Neural progenitor cell (in vitro differentiated cells): ENCODE measurements around the gene LSM14A. TPM values are rescaled to one million over a fixed set of nuclear protein-coding genes. Genes with fewer than 3 reads are reported as not detected.
"Not testable (repeated sequence)": the region's sequence is repeated elsewhere in the genome, so short reads cannot be mapped to it uniquely, and the experiment has no call there.

Source experiments
- DNase-seq: peaks from one replicate; pipeline ENCODE4 v3.0.0-alpha.2; 2016; ENCODE audit warnings: low spot score
- H2AFZ ChIP-seq: fragments of 200-600 bp; sonication (generic); replicated peaks from 2 replicates; pipeline ENCODE4 v1.6.1; 2016; ENCODE audit warnings: antibody characterized with exemption
- H3F3A ChIP-seq: fragments of 200-600 bp; sonication (generic); 2 replicates; pipeline ENCODE4 v1.6.1; 2016; ENCODE audit warnings: antibody characterized with exemption, low read depth
- H3K27ac ChIP-seq: fragments of 200-600 bp; sonication (generic); 2 replicates; pipeline ENCODE4 v1.5.1; 2016; ENCODE audit warnings: mild to moderate bottlenecking
- H3K27me3 ChIP-seq: fragments of 200-600 bp; sonication (generic); 2 replicates; pipeline ENCODE4 v1.6.1; 2016; ENCODE audit warnings: mild to moderate bottlenecking, moderate library complexity
- H3K36me3 ChIP-seq: fragments of 200-600 bp; sonication (generic); 2 replicates; pipeline ENCODE4 v1.5.1; 2016
- H3K4me1 ChIP-seq: fragments of 200-600 bp; sonication (generic); 2 replicates; pipeline ENCODE4 v1.6.1; 2016; ENCODE audit warnings: mixed run types
- H3K4me2 ChIP-seq: fragments of 200-600 bp; sonication (generic); 2 replicates; pipeline ENCODE4 v1.6.1; 2016
- H3K4me3 ChIP-seq: fragments of 200-600 bp; sonication (generic); 2 replicates; pipeline ENCODE4 v1.5.1; 2016
- H3K79me2 ChIP-seq: fragments of 200-600 bp; sonication (generic); 2 replicates; pipeline ENCODE4 v1.6.1; 2016; ENCODE audit warnings: low read depth
- H3K9ac ChIP-seq: fragments of 200-600 bp; sonication (generic); 2 replicates; pipeline ENCODE4 v1.6.1; 2016
- H3K9me3 ChIP-seq: fragments of 200-600 bp; sonication (generic); 2 replicates; pipeline ENCODE4 v1.5.1; 2016; ENCODE audit warnings: low read depth
- H4K20me1 ChIP-seq: fragments of 200-600 bp; sonication (generic); 2 replicates; pipeline ENCODE4 v1.6.1; 2016; ENCODE audit warnings: low read depth
- H3K27ac Mint-ChIP-seq: 3 replicates; pipeline ENCODE4 v1.8.0; 2021; ENCODE audit warnings: mixed read lengths
- H3K27me3 Mint-ChIP-seq: 2 replicates; pipeline ENCODE4 v1.8.0; 2022; ENCODE audit warnings: low read depth, mild to moderate bottlenecking, inconsistent platforms, moderate library complexity, mixed read lengths; ENCODE audit not compliant: insufficient read depth
- H3K36me3 Mint-ChIP-seq: 3 replicates; pipeline ENCODE4 v1.8.0; 2021; ENCODE audit warnings: mixed read lengths
- H3K4me1 Mint-ChIP-seq: 3 replicates; pipeline ENCODE4 v1.8.0; 2021; ENCODE audit warnings: mixed read lengths
- H3K4me3 Mint-ChIP-seq: 3 replicates; pipeline ENCODE4 v1.8.0; 2021; ENCODE audit warnings: mild to moderate bottlenecking, moderate library complexity, mixed read lengths
- H3K9me3 Mint-ChIP-seq: 3 replicates; pipeline ENCODE4 v1.8.0; 2020; ENCODE audit warnings: mixed read lengths
- EZH2 ChIP-seq: fragments of 200-600 bp; sonication (generic); IDR thresholded peaks from 2 replicates; pipeline ENCODE4 v1.6.1; 2017; ENCODE audit warnings: antibody characterized with exemption, mild to moderate bottlenecking, moderate library complexity
- EZH2phosphoT487 ChIP-seq: fragments of 200-600 bp; sonication (generic); IDR thresholded peaks from 2 replicates; pipeline ENCODE4 v1.6.1; 2017; ENCODE audit warnings: antibody characterized with exemption
- total RNA-seq: library from RNA; depleted of rRNA; stranded (reverse); fragments of >200 nt; gene quantifications from 2 replicates; pipeline ENCODE4 v1.2.3, GENCODE V29; 2015; ENCODE audit warnings: low replicate concordance
- TF ChIP-seq, protein P1 (sequence below): fragments of 200-600 bp; sonication (generic); IDR thresholded peaks from 2 replicates; pipeline ENCODE4 v1.5.1; 2017; ENCODE audit warnings: antibody characterized with exemption, mild to moderate bottlenecking

LSM14A gene
- total RNA-seq, 1 donor from 2014 or later, result 152 TPM

DNA sequence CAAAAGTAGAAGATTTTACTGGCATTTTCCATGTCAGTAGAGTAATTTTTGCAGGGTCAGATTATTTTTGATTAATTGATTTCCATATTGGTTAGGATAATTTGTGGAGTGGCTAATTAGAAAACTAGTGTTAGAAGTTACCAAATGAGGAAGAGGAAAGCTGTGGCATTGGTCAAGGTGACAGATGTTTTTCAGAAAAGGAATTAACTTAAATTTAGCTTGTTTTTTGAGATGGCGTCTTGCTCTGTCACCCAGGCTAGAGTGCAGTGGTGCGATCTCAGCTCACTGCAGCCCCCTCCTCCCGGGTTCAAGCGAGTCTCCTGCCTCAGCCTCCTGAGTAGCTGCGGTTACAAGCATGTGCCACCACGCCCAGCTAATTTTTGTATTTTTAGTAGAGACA lies 28.8 kb downstream of the LSM14A start:
- Histone ChIP-seq H3K27ac (no peak overlapping the region), H3K79me2 (peaks cover 60% of the 10 kb centered on the region)

DNA sequence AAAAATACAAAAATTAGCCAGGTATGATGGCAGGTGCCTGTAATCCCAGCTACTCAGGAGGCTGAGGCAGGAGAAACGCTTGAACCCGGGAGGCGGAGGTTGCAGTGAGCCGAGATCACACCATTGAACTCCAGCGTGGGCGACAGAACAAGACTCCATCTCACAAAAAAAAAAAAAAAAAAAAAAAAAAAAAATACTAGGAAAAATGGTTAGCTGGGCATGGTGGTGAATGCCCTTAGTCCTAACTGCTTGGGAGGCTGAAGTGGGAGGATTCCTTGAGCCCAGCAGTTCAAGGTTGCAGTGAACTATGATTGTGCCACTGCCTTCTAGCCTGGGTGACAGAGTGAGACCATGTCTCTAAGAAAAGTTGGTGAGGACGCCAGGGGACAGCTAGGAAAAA lies 33.0 kb downstream of the LSM14A start:
- not testable (repeated sequence) for H4K20me1 ChIP-seq, DNase-seq, H3K27me3 Mint-ChIP-seq, H3K4me3 ChIP-seq, H3K9me3 Mint-ChIP-seq, H3K27me3 ChIP-seq, H2AFZ ChIP-seq, H3K4me1 Mint-ChIP-seq, H3K27ac Mint-ChIP-seq, H3K9ac ChIP-seq, H3K4me1 ChIP-seq, H3K27ac ChIP-seq, H3K9me3 ChIP-seq, H3K4me2 ChIP-seq, H3F3A ChIP-seq, H3K4me3 Mint-ChIP-seq
- Histone ChIP-seq H3K36me3 (peaks cover 14% of the 10 kb centered on the region), H3K79me2 (peaks cover 27% of the 10 kb centered on the region)
- H3K36me3 Mint-ChIP-seq, result peaks cover 20% of the 10 kb centered on the region

More for the DNA sequence above, 28.8 kb downstream of the LSM14A start:
- H3K27ac Mint-ChIP-seq, result no peak overlapping the region
- H3K4me3 Mint-ChIP-seq, result no peak overlapping the region
- no peak for DNase-seq
- no peaks in the 10 kb centered on the region for H3K27me3 ChIP-seq
- H3K9ac ChIP-seq, result no peak overlapping the region
- peaks cover 5% of the 10 kb centered on the region for H4K20me1 ChIP-seq
- H3K4me2 ChIP-seq, result no peak overlapping the region
- no peak overlapping the region for H3K4me3 ChIP-seq
- no peak overlapping the region for H2AFZ ChIP-seq
- no peaks in the 10 kb centered on the region for H3K9me3 Mint-ChIP-seq
- TF ChIP-seq EZH2, result no peak
- no peak for TF ChIP-seq EZH2phosphoT487
- TF ChIP-seq, protein P1, sequence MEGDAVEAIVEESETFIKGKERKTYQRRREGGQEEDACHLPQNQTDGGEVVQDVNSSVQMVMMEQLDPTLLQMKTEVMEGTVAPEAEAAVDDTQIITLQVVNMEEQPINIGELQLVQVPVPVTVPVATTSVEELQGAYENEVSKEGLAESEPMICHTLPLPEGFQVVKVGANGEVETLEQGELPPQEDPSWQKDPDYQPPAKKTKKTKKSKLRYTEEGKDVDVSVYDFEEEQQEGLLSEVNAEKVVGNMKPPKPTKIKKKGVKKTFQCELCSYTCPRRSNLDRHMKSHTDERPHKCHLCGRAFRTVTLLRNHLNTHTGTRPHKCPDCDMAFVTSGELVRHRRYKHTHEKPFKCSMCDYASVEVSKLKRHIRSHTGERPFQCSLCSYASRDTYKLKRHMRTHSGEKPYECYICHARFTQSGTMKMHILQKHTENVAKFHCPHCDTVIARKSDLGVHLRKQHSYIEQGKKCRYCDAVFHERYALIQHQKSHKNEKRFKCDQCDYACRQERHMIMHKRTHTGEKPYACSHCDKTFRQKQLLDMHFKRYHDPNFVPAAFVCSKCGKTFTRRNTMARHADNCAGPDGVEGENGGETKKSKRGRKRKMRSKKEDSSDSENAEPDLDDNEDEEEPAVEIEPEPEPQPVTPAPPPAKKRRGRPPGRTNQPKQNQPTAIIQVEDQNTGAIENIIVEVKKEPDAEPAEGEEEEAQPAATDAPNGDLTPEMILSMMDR, result no peak
- H3K9me3 ChIP-seq, result no peaks in the 10 kb centered on the region
- H3K4me1 ChIP-seq, result no peaks in the 10 kb centered on the region
- peaks cover 26% of the 10 kb centered on the region for H3K36me3 Mint-ChIP-seq
- H3F3A ChIP-seq, result peaks cover 16% of the 10 kb centered on the region
- H3K36me3 ChIP-seq, result peaks cover 31% of the 10 kb centered on the region
- no peaks in the 10 kb centered on the region for H3K27me3 Mint-ChIP-seq
- H3K4me1 Mint-ChIP-seq, result no peaks in the 10 kb centered on the region

DNA sequence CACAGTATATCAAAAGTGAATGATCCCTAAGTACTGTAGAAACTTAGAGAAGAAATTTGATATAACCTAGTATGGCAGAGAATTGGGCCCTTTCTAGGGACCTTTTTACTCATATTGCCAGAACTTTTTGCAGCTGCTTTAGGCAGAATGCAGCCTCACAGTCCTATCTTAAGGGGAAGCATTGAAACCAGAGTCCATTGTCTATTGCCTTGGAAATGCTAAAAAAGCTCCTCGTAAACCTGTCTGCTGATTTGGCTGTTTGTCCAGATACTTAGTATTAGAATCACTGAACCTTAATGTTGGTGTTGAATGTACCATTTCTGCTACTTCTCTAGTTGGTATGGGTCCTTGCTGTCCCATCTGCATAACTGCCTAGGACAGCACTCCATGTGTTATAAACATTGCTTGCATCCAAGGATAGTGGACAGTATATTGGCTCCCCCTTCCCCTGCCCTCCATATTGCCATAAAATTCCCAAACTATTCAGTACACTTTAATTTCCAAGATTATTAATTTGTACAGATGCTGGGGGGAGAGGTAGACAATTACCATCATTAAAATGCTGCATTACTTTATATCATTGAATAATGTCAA lies 36.1 kb downstream of the LSM14A start:
- H3K4me2 ChIP-seq, result no peak overlapping the region
- Mint-ChIP-seq H3K36me3 (peaks cover 17% of the 10 kb centered on the region), H3K4me3 (no peak overlapping the region), H3K27me3 (no peaks in the 10 kb centered on the region), H3K9me3 (no peaks in the 10 kb centered on the region), H3K27ac (no peak overlapping the region), H3K4me1 (no peaks in the 10 kb centered on the region)
- H3F3A ChIP-seq, result no peaks in the 10 kb centered on the region
- no peak overlapping the region for H3K4me3 ChIP-seq
- no peak overlapping the region for H3K9ac ChIP-seq
- H3K4me1 ChIP-seq, result no peaks in the 10 kb centered on the region
- H3K27me3 ChIP-seq, result no peaks in the 10 kb centered on the region
- peak overlapping the region; percentile 34 for H3K27ac ChIP-seq
- no peaks in the 10 kb centered on the region for H3K9me3 ChIP-seq
- no peak overlapping the region for H2AFZ ChIP-seq
- no peak for DNase-seq
- H3K36me3 ChIP-seq, result peaks cover 15% of the 10 kb centered on the region
- H4K20me1 ChIP-seq, result peaks cover 11% of the 10 kb centered on the region
- TF ChIP-seq EZH2phosphoT487, result no peak
- H3K79me2 ChIP-seq, result peaks cover 25% of the 10 kb centered on the region

DNA sequence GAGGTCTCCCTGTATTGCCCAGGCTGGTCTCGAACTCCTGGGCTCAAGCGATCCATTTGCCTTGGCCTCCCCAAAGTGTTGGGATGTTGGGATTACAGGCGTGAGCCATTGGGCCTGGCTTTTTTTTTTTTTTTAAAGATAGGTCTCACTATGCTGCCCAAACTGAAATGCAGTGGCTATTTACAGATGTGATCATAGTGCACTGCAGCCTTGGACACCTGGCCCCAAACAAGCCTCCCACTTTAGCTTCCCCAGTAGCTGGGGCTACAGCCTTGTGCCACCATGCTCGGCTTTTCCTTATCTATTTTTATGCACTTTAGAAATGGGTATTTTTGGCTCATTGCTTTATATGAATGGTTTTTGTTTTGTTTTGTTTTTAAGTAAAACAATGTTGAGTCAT lies 37.4 kb downstream of the LSM14A start:
- Histone ChIP-seq H3K27ac (no peak overlapping the region), H3K4me2 (no peak overlapping the region), H3K79me2 (peaks cover 29% of the 10 kb centered on the region), H3F3A (no peaks in the 10 kb centered on the region), H3K4me3 (no peak overlapping the region), H3K9me3 (no peaks in the 10 kb centered on the region), H3K9ac (no peak overlapping the region), H3K36me3 (peaks cover 15% of the 10 kb centered on the region), H4K20me1 (peaks cover 14% of the 10 kb centered on the region), H3K27me3 (no peaks in the 10 kb centered on the region), H2AFZ (no peak overlapping the region), H3K4me1 (no peaks in the 10 kb centered on the region)
- peaks cover 19% of the 10 kb centered on the region for H3K36me3 Mint-ChIP-seq
- H3K4me3 Mint-ChIP-seq, result no peak overlapping the region
- no peaks in the 10 kb centered on the region for H3K9me3 Mint-ChIP-seq
- H3K27me3 Mint-ChIP-seq, result no peaks in the 10 kb centered on the region
- DNase-seq, result no peak
- H3K27ac Mint-ChIP-seq, result no peak overlapping the region
- TF ChIP-seq EZH2phosphoT487, result no peak
- no peaks in the 10 kb centered on the region for H3K4me1 Mint-ChIP-seq

DNA sequence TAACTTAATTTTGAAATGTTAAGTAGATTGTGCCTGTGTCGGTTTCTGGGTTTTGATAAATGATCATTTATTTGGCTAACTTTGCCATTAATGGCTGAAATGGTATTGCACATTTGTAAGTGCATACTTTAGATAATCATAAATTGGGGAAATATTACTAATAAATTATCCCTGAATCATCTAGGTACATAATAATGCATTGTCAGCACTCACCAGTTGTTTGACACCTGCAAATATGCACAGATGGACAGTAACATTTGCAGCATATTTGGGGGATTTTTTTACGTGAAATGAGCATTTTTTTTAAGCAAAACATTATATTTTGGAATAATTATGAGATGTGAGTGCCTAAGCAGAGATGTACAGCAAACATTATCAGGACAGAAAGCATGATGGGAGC lies 41.0 kb downstream of the LSM14A start:
- peaks cover 29% of the 10 kb centered on the region for H3K79me2 ChIP-seq
- H3K9me3 ChIP-seq, result no peaks in the 10 kb centered on the region
- H3K36me3 Mint-ChIP-seq, result peaks cover 16% of the 10 kb centered on the region
- no peaks in the 10 kb centered on the region for H3K9me3 Mint-ChIP-seq
- peaks cover 13% of the 10 kb centered on the region for H3F3A ChIP-seq
- H3K4me1 ChIP-seq, result no peaks in the 10 kb centered on the region
- no peaks in the 10 kb centered on the region for H3K27me3 Mint-ChIP-seq
- H3K27me3 ChIP-seq, result no peaks in the 10 kb centered on the region
- no peak overlapping the region for H3K4me2 ChIP-seq
- H3K36me3 ChIP-seq, result peaks cover 25% of the 10 kb centered on the region
- H3K4me1 Mint-ChIP-seq, result no peaks in the 10 kb centered on the region
- no peak overlapping the region for H2AFZ ChIP-seq
- TF ChIP-seq EZH2 (no peak), EZH2phosphoT487 (no peak)
- TF ChIP-seq, protein P1, result no peak
- no peak overlapping the region for H3K27ac Mint-ChIP-seq
- H4K20me1 ChIP-seq, result peaks cover 12% of the 10 kb centered on the region
- no peak overlapping the region for H3K27ac ChIP-seq
- no peak overlapping the region for H3K4me3 Mint-ChIP-seq
- no peak for DNase-seq
- H3K4me3 ChIP-seq, result no peak overlapping the region
- no peak overlapping the region for H3K9ac ChIP-seq
